HL-60 (cell line): Measurements from ENCODE around the gene JMY.

Experiments used
- DNase-seq, 2 experiments: peaks; one replicate each; pipeline ENCODE4 v3.0.0-alpha.2; 2010 to 2020; ENCODE audit warnings: low read depth in 1 of 2, low spot score in 1 of 2
- H3K27ac ChIP-seq: fragments of 250-450 bp; sonication (Bioruptor Pico); replicated peaks from 2 replicates; pipeline ENCODE4 v1.5.1; 2020; ENCODE audit warnings: mild to moderate bottlenecking, moderate library complexity
- H3K27me3 ChIP-seq: fragments of 250-450 bp; sonication (Bioruptor Pico); 2 replicates; pipeline ENCODE4 v1.5.1; 2021; ENCODE audit warnings: mild to moderate bottlenecking, moderate library complexity; ENCODE audit not compliant: insufficient read depth, poor library complexity, severe bottlenecking
- H3K4me3 ChIP-seq: replicated peaks from 2 replicates; pipeline ENCODE4 v1.5.1; 2011; ENCODE audit warnings: mild to moderate bottlenecking, control low read depth, low read length; ENCODE audit not compliant: insufficient read depth
- GABPA ChIP-seq: IDR thresholded peaks from 2 replicates; pipeline ENCODE4 v1.6.1; 2012; ENCODE audit warnings: low read depth
- POLR2AphosphoS5 ChIP-seq: IDR thresholded peaks from 2 replicates; pipeline ENCODE4 v1.6.1; 2012; ENCODE audit warnings: low read depth
- SPI1 ChIP-seq: IDR thresholded peaks from 2 replicates; pipeline ENCODE4 v1.6.1; 2012; ENCODE audit warnings: low read depth, mild to moderate bottlenecking, borderline replicate concordance
- long read RNA-seq: library from polyadenylated mRNA; unstranded; transcript quantifications from one replicate; pipeline ENCODE4 v2.0.0, GENCODE V29; 2020
- TF ChIP-seq, protein P1 (sequence below): IDR thresholded peaks from one replicate; pipeline ENCODE4 v1.5.1; 2011; ENCODE audit warnings: low read length, control low read depth, inconsistent platforms; ENCODE audit not compliant: insufficient read depth
- TF ChIP-seq, protein P2 (sequence below): IDR thresholded peaks from 2 replicates; pipeline ENCODE4 v1.6.1; 2012; ENCODE audit warnings: low read depth; ENCODE audit not compliant: insufficient replicate concordance

The JMY gene, protein sequence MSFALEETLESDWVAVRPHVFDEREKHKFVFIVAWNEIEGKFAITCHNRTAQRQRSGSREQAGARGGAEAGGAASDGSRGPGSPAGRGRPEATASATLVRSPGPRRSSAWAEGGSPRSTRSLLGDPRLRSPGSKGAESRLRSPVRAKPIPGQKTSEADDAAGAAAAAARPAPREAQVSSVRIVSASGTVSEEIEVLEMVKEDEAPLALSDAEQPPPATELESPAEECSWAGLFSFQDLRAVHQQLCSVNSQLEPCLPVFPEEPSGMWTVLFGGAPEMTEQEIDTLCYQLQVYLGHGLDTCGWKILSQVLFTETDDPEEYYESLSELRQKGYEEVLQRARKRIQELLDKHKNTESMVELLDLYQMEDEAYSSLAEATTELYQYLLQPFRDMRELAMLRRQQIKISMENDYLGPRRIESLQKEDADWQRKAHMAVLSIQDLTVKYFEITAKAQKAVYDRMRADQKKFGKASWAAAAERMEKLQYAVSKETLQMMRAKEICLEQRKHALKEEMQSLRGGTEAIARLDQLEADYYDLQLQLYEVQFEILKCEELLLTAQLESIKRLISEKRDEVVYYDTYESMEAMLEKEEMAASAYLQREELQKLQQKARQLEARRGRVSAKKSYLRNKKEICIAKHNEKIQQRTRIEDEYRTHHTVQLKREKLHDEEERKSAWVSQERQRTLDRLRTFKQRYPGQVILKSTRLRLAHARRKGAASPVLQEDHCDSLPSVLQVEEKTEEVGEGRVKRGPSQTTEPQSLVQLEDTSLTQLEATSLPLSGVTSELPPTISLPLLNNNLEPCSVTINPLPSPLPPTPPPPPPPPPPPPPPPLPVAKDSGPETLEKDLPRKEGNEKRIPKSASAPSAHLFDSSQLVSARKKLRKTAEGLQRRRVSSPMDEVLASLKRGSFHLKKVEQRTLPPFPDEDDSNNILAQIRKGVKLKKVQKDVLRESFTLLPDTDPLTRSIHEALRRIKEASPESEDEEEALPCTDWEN
- long read RNA-seq, partial matches to known transcripts = 0 of 3 reads
- long read RNA-seq, other reads (novel, unspliced or antisense) = 3 of 3 reads

DNA sequence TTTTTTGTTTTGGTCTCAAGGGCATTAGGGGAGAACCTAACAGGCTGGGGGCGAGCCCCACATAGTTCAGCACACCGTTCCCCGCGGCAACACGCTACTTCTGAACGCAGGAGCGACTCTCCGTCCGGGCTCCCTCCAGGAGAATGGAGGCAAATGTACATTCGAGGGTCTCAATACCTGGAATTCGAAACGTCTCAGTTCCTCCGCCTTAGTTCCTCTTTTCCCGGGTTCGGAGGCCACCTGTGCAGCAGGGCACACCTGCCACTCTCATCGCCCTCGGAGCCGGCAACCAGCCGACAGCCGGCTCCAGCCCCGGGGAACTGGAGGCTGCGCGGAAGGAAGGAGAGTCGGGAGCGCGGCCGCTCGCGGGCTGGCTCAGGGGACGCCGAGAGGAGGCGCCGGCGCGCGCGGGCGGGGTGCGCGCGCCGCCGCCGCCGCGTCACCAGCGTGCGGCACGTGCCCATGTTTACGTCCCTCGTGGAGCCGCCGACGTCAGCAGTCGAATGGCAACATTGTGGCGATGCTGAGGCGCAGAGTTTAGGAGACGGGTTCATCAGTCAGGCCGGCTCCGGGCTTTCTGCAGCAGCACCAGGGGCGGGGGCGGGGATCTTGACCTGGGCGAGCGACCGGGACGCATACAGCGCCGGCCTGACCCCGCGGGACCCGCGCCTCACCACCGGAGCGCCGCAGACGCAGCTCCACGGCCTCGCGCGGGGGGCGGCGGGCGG, at the start of gene JMY:
JMY (plus strand) TSS at position 498 of the 728 bp plus-strand sequence. CDS start 520 bp downstream, outside the sequence.
- Histone ChIP-seq H3K27ac (peak within 1 kb of the TSS; percentile 60), H3K27me3 (no peaks in the 10 kb centered on the region), H3K4me3 (peak within 1 kb of the TSS; percentile 66)
- TF ChIP-seq, protein P1, sequence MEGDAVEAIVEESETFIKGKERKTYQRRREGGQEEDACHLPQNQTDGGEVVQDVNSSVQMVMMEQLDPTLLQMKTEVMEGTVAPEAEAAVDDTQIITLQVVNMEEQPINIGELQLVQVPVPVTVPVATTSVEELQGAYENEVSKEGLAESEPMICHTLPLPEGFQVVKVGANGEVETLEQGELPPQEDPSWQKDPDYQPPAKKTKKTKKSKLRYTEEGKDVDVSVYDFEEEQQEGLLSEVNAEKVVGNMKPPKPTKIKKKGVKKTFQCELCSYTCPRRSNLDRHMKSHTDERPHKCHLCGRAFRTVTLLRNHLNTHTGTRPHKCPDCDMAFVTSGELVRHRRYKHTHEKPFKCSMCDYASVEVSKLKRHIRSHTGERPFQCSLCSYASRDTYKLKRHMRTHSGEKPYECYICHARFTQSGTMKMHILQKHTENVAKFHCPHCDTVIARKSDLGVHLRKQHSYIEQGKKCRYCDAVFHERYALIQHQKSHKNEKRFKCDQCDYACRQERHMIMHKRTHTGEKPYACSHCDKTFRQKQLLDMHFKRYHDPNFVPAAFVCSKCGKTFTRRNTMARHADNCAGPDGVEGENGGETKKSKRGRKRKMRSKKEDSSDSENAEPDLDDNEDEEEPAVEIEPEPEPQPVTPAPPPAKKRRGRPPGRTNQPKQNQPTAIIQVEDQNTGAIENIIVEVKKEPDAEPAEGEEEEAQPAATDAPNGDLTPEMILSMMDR = no peak
- TF ChIP-seq SPI1 (no peak), POLR2AphosphoS5 (peak; percentile 40; the same call in 1 of the 2 replicates)
- peak; percentile 23 to 61 for DNase-seq

DNA sequence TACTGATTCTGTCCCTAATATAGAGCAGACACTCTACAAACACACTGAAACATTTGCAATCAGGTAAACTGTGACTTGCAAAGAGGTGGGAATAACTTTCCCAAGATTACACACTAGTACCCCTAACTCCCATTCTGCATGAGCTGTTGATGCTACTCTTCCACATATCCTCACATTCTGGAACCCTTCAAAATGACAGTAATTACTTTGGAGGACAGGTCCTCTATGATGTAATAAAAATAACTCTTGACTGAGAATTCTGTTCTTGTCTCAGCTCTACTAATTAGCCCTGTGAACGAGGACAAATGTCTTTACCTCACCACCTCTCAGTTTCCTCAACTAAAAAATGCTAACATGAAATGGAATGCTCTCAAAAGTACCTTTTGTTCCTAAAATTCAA, 49.5 kb upstream of the JMY start:
- no peak for TF ChIP-seq POLR2AphosphoS5
- TF ChIP-seq, protein P2, sequence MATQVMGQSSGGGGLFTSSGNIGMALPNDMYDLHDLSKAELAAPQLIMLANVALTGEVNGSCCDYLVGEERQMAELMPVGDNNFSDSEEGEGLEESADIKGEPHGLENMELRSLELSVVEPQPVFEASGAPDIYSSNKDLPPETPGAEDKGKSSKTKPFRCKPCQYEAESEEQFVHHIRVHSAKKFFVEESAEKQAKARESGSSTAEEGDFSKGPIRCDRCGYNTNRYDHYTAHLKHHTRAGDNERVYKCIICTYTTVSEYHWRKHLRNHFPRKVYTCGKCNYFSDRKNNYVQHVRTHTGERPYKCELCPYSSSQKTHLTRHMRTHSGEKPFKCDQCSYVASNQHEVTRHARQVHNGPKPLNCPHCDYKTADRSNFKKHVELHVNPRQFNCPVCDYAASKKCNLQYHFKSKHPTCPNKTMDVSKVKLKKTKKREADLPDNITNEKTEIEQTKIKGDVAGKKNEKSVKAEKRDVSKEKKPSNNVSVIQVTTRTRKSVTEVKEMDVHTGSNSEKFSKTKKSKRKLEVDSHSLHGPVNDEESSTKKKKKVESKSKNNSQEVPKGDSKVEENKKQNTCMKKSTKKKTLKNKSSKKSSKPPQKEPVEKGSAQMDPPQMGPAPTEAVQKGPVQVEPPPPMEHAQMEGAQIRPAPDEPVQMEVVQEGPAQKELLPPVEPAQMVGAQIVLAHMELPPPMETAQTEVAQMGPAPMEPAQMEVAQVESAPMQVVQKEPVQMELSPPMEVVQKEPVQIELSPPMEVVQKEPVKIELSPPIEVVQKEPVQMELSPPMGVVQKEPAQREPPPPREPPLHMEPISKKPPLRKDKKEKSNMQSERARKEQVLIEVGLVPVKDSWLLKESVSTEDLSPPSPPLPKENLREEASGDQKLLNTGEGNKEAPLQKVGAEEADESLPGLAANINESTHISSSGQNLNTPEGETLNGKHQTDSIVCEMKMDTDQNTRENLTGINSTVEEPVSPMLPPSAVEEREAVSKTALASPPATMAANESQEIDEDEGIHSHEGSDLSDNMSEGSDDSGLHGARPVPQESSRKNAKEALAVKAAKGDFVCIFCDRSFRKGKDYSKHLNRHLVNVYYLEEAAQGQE = no peak
- TF ChIP-seq, protein P1 = no peak
- no peak for DNase-seq
- H3K4me3 ChIP-seq = no peak overlapping the region

DNA sequence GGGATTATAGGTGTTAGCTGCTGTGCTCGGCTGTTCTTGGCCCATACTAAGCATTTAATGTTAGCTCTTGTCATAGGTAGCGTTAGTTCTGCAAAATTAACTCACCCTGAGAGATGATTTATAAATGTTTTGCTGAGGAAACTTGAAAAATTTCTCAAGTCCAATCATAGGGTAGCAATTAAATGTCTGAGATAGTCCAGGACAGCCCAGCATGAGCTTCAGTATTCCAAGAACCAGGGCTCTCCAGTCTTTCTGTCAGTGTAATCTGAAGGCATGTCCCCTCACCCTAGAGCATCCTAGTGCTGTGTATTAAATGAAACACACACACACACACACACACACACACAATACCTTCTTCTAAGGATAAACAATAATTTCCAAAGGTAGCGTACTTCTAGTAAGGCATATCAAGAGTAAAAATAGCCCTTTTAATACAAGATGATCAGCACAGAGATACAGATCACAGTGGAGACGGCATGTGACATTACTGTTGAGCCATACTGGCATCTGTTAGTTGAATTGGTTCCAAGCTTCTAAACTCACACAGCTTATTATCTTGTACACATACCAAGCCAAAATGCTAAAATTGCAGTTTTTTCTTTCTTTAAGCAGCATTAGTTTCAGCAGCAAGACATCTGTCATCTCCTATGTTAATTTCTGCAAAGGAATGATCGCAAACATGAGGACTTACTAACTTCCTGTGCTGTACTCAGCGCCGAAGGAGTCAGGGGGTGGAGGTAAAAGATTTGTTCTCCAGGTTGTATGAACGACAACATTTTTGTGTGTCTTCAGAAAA, 46.3 kb upstream of the JMY start:
- no peaks in the 10 kb centered on the region for H3K27me3 ChIP-seq
- no peak for DNase-seq
- H3K27ac ChIP-seq = no peak overlapping the region
- TF ChIP-seq SPI1 = no peak
- TF ChIP-seq, protein P1 = no peak
- TF ChIP-seq, protein P2 = no peak
- no peak for TF ChIP-seq GABPA
- TF ChIP-seq POLR2AphosphoS5 = no peak
- no peak overlapping the region for H3K4me3 ChIP-seq

More for the DNA sequence above, 49.5 kb upstream of the JMY start:
- no peaks in the 10 kb centered on the region for H3K27me3 ChIP-seq
- H3K27ac ChIP-seq = no peak overlapping the region
